VCaP (cell line): ENCODE measurements around the gene CLDN18.

ENCODE experiments used
- H3K27ac ChIP-seq: fragments of 450-650 bp; 2 replicates; pipeline ENCODE4 v1.5.1; 2017
- CTCF ChIP-seq: fragments of 450-650 bp; conservative IDR thresholded peaks from 2 replicates; pipeline ENCODE4 v1.5.1; 2017; ENCODE audit warnings: mild to moderate bottlenecking, moderate library complexity

The CLDN18 gene

GRCh38 chr3:138072796-138073195 is 62.8 kb downstream of the CLDN18 start:
- no peak overlapping the region for H3K27ac ChIP-seq
- TF ChIP-seq CTCF: no peak

- H3K27ac ChIP-seq: no peak overlapping the region
- no peak for TF ChIP-seq CTCF
Measured at GRCh38 chr3:138078096-138078495, 68.1 kb downstream of the CLDN18 start.

GRCh38 chr3:138078901-138079344 is 69.0 kb downstream of the CLDN18 start:
- TF ChIP-seq CTCF: no peak
- H3K27ac ChIP-seq: no peak overlapping the region

GRCh38 chr3:138079901-138080300 is 69.9 kb downstream of the CLDN18 start:
- H3K27ac ChIP-seq: no peak overlapping the region
- no peak for TF ChIP-seq CTCF

- no peak for TF ChIP-seq CTCF
- H3K27ac ChIP-seq: no peak overlapping the region
Measured at GRCh38 chr3:138081371-138082084, 71.6 kb downstream of the CLDN18 start.

- TF ChIP-seq CTCF: no peak
- no peak overlapping the region for H3K27ac ChIP-seq
Measured at GRCh38 chr3:138082085-138082991, 72.4 kb downstream of the CLDN18 start.

GRCh38 chr3:138082992-138083386 is 73.0 kb downstream of the CLDN18 start:
- no peak overlapping the region for H3K27ac ChIP-seq

More at GRCh38 chr3:138082992-138083386, 73.0 kb downstream of the CLDN18 start:
- TF ChIP-seq CTCF: no peak
